Measurements from ENCODE around the gene PLEKHO2. TPM values are rescaled to one million over a fixed set of nuclear protein-coding genes. Genes with fewer than 3 reads are reported as not detected.

The PLEKHO2 gene
- total RNA-seq, 4 donors from 2014 or later = 53.0 to 86.6 (median 58.4) TPM

GRCh38 chr15:64844576-64845145 is 2.9 kb downstream of the PLEKHO2 start:
- DNase-seq (ENCODE audit: low spot score) (no peak), ATAC-seq (ENCODE audit: low FRiP score) (no peak)
- no peak for TF ChIP-seq CTCF (IDR thresholded peaks at IDR 0.05)

- TF ChIP-seq CTCF (IDR thresholded peaks at IDR 0.05) = no peak
- ATAC-seq (ENCODE audit: low FRiP score) = no peak
- DNase-seq (ENCODE audit: low spot score) = no peak
Measured at GRCh38 chr15:64845183-64845611, 3.5 kb downstream of the PLEKHO2 start.

GRCh38 chr15:64845831-64846595 is 4.3 kb downstream of the PLEKHO2 start:
- no peak for TF ChIP-seq CTCF (IDR thresholded peaks at IDR 0.05)
- no peak for DNase-seq (ENCODE audit: low spot score)
- no peak for ATAC-seq (ENCODE audit: low FRiP score)

- DNase-seq (ENCODE audit: low spot score) (no peak), ATAC-seq (ENCODE audit: low FRiP score) (no peak)
- no peak for TF ChIP-seq CTCF (IDR thresholded peaks at IDR 0.05)
Measured at GRCh38 chr15:64847016-64847415, 5.3 kb downstream of the PLEKHO2 start.

GRCh38 chr15:64847448-64847847 is 5.7 kb downstream of the PLEKHO2 start:
- DNase-seq (ENCODE audit: low spot score) = no peak
- no peak for TF ChIP-seq CTCF (IDR thresholded peaks at IDR 0.05)
- ATAC-seq (ENCODE audit: low FRiP score) = no peak

- no peak for DNase-seq (ENCODE audit: low spot score)
- no peak for ATAC-seq (ENCODE audit: low FRiP score)
- TF ChIP-seq CTCF (IDR thresholded peaks at IDR 0.05) = no peak
Measured at GRCh38 chr15:64847876-64848716, 6.4 kb downstream of the PLEKHO2 start.
